HepG2 (cell line): ENCODE measurements around the gene PPBP. TPM values are rescaled to one million over a fixed set of nuclear protein-coding genes. Genes with fewer than 3 reads are reported as not detected.

Experiments used
- ARID5B ChIP-seq: IDR thresholded peaks from 2 replicates; pipeline ENCODE4 v1.4.0; 2020; ENCODE audit warnings: mild to moderate bottlenecking, missing genetic modification reagents
- EHMT2 ChIP-seq: fragments of 200-600 bp; sonication (generic); IDR thresholded peaks from 2 replicates; pipeline ENCODE4 v1.7.0; 2017; ENCODE audit warnings: antibody characterized with exemption, low read depth, low read length, borderline replicate concordance
- FOSL1 ChIP-seq: sonication (generic); formaldehyde crosslinking; IDR thresholded peaks from 2 replicates; pipeline ENCODE4 v1.9.0; 2021; ENCODE audit warnings: missing genetic modification reagents, borderline replicate concordance
- KDM5B ChIP-seq: sonication (generic); formaldehyde crosslinking; IDR thresholded peaks from 2 replicates; pipeline ENCODE4 v1.4.0; 2020; ENCODE audit warnings: missing genetic modification reagents, mild to moderate bottlenecking, borderline replicate concordance
- POGK ChIP-seq: sonication (generic); formaldehyde crosslinking; conservative IDR thresholded peaks from 2 replicates; pipeline ENCODE4 v1.8.0; 2022; ENCODE audit warnings: mild to moderate bottlenecking, moderate library complexity, missing genetic modification reagents
- POGZ ChIP-seq: sonication (generic); formaldehyde crosslinking; IDR thresholded peaks from 2 replicates; pipeline ENCODE4 v1.4.0; 2020; ENCODE audit warnings: mild to moderate bottlenecking, missing genetic modification reagents
- RBM22 ChIP-seq: fragments of 200-400 bp; formaldehyde crosslinking; optimal IDR thresholded peaks from 2 replicates; pipeline ENCODE3; 2017; ENCODE audit warnings: mild to moderate bottlenecking, low read length, moderate library complexity
- TCF7 ChIP-seq: sonication (generic); IDR thresholded peaks from 2 replicates; pipeline ENCODE4 v1.6.1; 2016; ENCODE audit warnings: antibody characterized with exemption, low read depth
- ZNF318 ChIP-seq: sonication (generic); formaldehyde crosslinking; IDR thresholded peaks from 2 replicates; pipeline ENCODE4 v1.4.0; 2020; ENCODE audit warnings: mild to moderate bottlenecking, missing genetic modification reagents
- ZSCAN29 ChIP-seq: sonication (generic); formaldehyde crosslinking; conservative IDR thresholded peaks from 2 replicates; pipeline ENCODE4 v1.4.0; 2020; ENCODE audit warnings: mild to moderate bottlenecking, missing genetic modification reagents
- polyA plus RNA-seq, 8 experiments: library from polyadenylated mRNA; depleted of rRNA in 3 of 8; stranded (reverse) in 7 of 8; unstranded in 1 of 8; fragments of >200 nt; fragmentation: Illumina TruSeq in 4 of 8; extraction: Trizol in 4 of 8; gene quantifications; 2 replicates each; pipeline versions ENCODE4 v1.2.1 to v1.2.3, GENCODE V29; 2011 to 2016; ENCODE audit warnings: low read depth in 4 of 8, missing spikeins in 1 of 8, mixed read lengths in 1 of 8; ENCODE audit not compliant: insufficient read depth in 1 of 8
- total RNA-seq, 5 experiments: library from RNA; depleted of rRNA; stranded (reverse); fragments of >200 nt; fragmentation: Illumina TruSeq; extraction: Trizol; gene quantifications; 2 replicates each; pipeline ENCODE4 v1.2.3, GENCODE V29; 2016; ENCODE audit warnings: low read depth in 1 of 5
- TF ChIP-seq, protein P1 (sequence below): sonication (generic); formaldehyde crosslinking; IDR thresholded peaks from 2 replicates; pipeline ENCODE4 v1.8.0; 2022; ENCODE audit warnings: mild to moderate bottlenecking, missing genetic modification reagents
- TF ChIP-seq, protein P2 (sequence below): IDR thresholded peaks from 2 replicates; pipeline ENCODE4 v1.6.1; 2016; ENCODE audit warnings: low read depth, borderline replicate concordance
- TF ChIP-seq, protein P3 (sequence below): sonication (generic); formaldehyde crosslinking; IDR thresholded peaks from 2 replicates; pipeline ENCODE4 v1.4.0; 2020; ENCODE audit warnings: mild to moderate bottlenecking, low read depth, missing genetic modification reagents

The PPBP gene
- total and polyA plus RNA-seq, 2 of the 13 experiments (the other 11 are each of a cell fraction or from before 2014, with no cell fraction given), result not detected

DNA sequence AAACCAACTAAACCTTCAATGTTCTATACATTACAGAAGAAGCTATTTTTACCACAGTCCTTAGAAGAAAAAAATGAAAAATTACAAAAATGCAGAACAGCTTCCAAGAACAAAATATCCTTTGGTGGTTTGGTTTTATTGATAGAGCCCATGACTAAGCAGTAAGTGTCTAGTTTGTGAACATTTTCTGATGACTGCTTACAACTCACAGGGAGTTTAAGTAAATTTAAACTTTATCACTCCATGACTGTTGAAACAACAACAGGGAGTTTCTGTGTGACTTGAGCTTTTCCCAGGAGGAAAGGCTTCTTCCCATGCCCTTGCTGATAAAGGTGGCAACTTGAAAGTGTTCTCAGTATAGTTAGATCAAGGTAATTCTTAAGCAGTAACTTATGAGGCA, 9.1 kb downstream of the PPBP start (continued):
- no peak for TF ChIP-seq ZNF318
- TF ChIP-seq, protein P1, sequence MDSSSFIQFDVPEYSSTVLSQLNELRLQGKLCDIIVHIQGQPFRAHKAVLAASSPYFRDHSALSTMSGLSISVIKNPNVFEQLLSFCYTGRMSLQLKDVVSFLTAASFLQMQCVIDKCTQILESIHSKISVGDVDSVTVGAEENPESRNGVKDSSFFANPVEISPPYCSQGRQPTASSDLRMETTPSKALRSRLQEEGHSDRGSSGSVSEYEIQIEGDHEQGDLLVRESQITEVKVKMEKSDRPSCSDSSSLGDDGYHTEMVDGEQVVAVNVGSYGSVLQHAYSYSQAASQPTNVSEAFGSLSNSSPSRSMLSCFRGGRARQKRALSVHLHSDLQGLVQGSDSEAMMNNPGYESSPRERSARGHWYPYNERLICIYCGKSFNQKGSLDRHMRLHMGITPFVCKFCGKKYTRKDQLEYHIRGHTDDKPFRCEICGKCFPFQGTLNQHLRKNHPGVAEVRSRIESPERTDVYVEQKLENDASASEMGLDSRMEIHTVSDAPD (CRISPR knock-in tag), result no peak
- no peak for TF ChIP-seq KDM5B (CRISPR knock-in tag)
- TF ChIP-seq TCF7, result no peak
- TF ChIP-seq POGZ (CRISPR knock-in tag), result no peak
- no peak for TF ChIP-seq POGK (CRISPR knock-in tag)
- no peak for TF ChIP-seq ZSCAN29 (CRISPR knock-in tag)
- TF ChIP-seq EHMT2, result no peak
- TF ChIP-seq, protein P2, sequence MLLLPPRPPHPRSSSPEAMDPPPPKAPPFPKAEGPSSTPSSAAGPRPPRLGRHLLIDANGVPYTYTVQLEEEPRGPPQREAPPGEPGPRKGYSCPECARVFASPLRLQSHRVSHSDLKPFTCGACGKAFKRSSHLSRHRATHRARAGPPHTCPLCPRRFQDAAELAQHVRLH (CRISPR knock-in tag), result no peak
- no peak for TF ChIP-seq RBM22
- no peak for TF ChIP-seq FOSL1 (CRISPR knock-in tag)
- no peak for TF ChIP-seq ARID5B (CRISPR knock-in tag)
- TF ChIP-seq, protein P3, sequence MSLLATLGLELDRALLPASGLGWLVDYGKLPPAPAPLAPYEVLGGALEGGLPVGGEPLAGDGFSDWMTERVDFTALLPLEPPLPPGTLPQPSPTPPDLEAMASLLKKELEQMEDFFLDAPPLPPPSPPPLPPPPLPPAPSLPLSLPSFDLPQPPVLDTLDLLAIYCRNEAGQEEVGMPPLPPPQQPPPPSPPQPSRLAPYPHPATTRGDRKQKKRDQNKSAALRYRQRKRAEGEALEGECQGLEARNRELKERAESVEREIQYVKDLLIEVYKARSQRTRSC, result no peak
